ENCODE data around the gene STX12.

The STX12 gene

DNA sequence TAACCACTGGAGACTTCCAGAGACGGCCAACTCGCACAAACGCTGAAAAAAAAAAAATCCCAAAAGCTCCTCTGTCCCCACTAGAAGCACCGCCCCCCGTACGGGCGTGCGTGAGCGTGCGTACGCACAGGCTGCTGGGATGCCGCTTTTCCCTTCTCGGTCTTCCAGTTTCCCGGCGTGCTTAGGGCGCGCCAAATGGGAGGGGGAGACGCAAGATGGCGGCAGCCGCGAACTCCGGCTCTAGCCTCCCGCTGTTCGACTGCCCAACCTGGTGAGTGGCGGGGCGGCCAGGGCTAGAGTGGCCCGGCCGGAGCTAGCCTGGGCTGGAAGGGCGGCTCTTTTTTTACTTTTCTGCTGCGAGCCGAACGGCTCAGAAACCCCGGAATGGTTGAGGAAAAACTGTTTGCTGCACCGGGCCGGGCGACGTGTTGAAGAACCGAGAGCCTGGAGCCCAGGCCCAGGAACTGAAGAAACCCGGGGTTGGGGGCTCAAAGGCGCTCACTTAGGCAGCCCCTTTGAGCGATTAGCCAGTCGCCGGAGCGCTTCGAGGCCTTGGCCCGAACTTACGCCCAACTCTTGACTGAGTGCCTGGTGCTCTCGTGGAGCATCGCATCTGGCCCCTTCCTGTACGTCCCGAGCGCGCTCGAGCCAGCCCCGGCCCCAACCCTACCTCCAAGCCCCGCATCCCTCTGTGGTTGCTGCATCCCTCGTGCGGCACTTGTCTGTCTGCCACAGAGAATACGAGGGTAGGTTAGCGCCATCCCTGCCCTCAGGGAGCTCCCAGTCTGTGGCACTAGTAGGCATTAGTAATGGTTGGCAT, 57.8 kb downstream of the STX12 start, which contains the start of gene PPP1R8:
TSS of gene PPP1R8 (plus strand) at position 162 of the 820 bp plus-strand sequence. CDS start at position 216, 54 bp downstream.
- TF ChIP-seq, protein P1, sequence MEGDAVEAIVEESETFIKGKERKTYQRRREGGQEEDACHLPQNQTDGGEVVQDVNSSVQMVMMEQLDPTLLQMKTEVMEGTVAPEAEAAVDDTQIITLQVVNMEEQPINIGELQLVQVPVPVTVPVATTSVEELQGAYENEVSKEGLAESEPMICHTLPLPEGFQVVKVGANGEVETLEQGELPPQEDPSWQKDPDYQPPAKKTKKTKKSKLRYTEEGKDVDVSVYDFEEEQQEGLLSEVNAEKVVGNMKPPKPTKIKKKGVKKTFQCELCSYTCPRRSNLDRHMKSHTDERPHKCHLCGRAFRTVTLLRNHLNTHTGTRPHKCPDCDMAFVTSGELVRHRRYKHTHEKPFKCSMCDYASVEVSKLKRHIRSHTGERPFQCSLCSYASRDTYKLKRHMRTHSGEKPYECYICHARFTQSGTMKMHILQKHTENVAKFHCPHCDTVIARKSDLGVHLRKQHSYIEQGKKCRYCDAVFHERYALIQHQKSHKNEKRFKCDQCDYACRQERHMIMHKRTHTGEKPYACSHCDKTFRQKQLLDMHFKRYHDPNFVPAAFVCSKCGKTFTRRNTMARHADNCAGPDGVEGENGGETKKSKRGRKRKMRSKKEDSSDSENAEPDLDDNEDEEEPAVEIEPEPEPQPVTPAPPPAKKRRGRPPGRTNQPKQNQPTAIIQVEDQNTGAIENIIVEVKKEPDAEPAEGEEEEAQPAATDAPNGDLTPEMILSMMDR (conservative IDR thresholded peaks at IDR 0.05; ENCODE audit: low read depth, low read length) = no peak
- peak; percentile 97 for DNase-seq (ENCODE audit: low read depth)
- peak within 1 kb of the TSS; percentile 88 for H3K4me3 ChIP-seq (ENCODE audit: low read depth, low read length)

DNA sequence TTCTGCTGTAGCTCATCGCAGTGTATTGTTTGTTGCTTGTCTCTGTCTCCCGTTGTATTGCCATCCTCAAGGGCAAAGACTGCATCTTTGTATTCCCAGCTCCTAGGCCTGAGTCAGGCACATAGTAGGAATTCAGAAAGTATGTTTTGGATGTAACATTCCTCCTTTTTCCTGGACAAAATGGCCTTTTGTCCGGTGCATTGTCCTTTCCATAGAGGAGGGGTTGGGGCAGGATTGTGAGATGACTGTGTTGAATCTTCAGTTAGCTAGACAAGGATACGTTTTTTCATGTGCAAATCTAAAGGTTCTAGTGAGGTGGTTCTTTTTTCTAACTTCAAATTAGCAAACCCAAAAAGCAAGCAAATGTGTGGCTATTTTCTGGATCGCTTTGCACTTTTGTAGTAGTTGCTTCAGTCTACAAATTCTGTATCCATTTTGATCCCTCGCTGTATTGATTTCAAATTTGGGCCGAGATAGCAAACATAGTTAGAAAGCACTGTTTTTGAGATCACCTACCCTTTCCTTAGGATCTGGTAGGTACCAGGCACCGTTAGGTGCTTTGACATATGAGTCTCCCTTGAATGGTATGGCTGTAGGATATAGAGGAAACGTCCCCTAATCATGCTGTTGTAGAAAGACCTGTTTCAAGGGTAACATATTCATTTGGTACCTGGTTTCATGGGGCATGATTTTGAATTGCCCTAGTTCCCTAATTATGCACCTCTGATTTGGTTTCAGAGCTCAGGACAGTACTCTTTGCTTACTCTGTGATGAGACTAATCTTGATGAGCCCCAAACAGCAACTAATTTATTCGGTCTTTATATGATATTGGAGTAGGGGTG, 58.8 kb downstream of the STX12 start:
- DNase-seq (ENCODE audit: low read depth) = peak; percentile 15
- H3K4me3 ChIP-seq (ENCODE audit: low read depth, low read length) = peak overlapping the region; percentile 88
- TF ChIP-seq, protein P1 (conservative IDR thresholded peaks at IDR 0.05; ENCODE audit: low read depth, low read length) = no peak

DNA sequence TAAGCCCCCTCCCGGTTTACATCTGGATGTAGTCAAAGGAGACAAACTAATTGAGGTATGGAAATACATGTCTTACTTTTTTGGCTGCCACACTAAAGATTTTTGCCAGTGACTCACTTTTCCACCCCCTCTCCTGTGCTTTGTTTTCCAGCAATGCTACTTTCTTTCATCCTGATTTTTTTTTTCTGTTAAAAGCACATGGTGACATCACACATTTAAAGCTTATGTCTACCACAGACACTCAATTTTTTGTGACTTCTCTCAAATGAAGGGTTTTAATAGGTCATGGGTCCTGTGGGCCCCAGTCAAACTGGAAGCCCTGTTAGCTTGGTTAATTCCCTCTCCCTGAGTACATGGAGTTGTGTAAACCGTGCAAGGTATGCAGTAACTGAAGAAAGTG, 59.7 kb downstream of the STX12 start:
- no peak overlapping the region for H3K4me3 ChIP-seq (ENCODE audit: low read depth, low read length)
- peak; percentile 41 for DNase-seq (ENCODE audit: low read depth)

DNA sequence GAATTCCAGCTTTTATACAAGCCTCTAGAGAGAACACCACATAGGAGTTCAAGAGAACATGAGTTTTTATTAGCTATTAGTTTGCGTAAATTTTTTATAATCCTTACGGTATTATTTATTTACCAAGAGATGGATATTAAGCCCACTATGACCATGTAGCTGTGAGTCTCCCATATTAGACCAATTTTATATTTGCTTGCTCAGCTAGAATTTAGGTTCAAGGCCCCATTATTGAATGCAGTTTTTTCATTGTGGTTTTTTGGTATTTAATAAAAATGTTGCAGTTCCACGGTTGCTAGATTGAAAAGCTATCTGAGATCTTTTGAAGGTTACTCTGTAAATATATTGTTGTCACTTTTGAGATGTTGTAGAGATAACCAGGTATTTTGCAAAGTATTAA, 60.5 kb downstream of the STX12 start:
- TF ChIP-seq, protein P1 (conservative IDR thresholded peaks at IDR 0.05; ENCODE audit: low read depth, low read length) = no peak
- DNase-seq (ENCODE audit: low read depth) = no peak
- no peak overlapping the region for H3K4me3 ChIP-seq (ENCODE audit: low read depth, low read length)

More for the DNA sequence above, 59.7 kb downstream of the STX12 start:
- TF ChIP-seq, protein P1 (conservative IDR thresholded peaks at IDR 0.05; ENCODE audit: low read depth, low read length) = no peak

DNA sequence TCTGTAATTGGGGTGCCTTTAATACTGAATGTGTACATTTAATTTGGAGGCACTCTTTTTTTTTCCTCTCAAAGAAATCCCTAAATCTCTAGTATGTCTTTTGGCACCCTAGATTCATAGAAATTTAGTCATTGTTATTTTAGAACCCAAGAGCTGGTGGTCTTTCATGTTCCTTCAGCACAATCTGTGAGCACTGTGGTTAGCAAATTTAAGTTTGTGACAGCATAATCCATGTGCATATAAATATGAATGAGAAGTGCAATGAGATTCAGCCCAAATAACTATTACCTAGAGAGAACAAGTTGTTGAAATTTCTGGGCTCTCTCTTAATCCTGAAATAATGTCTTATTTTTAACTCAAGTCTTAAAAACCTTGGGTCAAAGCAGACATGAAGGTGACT, 62.0 kb downstream of the STX12 start:
- TF ChIP-seq, protein P1 (conservative IDR thresholded peaks at IDR 0.05; ENCODE audit: low read depth, low read length) = no peak
- no peak for DNase-seq (ENCODE audit: low read depth)
- H3K4me3 ChIP-seq (ENCODE audit: low read depth, low read length) = no peak overlapping the region

DNA sequence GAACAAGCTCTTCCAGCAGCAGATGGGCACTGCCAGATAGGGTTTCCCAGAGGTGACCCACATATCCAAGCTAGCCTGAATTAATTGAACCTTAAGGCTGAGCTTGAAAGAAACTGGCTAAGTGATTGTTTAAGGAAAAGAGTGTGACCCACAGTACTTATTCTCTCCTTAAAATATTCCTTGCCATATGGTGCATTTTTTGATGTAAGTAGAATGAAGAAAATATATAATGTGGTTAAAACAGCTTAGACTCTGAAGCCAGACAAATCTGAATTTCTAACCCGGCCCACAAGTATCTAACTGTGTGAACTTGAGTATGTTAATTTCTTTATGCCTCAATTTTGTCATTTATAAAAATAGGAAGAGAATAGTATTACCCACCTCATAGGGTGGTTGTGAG, 62.5 kb downstream of the STX12 start:
- no peak overlapping the region for H3K4me3 ChIP-seq (ENCODE audit: low read depth, low read length)
- no peak for DNase-seq (ENCODE audit: low read depth)
- TF ChIP-seq, protein P1 (conservative IDR thresholded peaks at IDR 0.05; ENCODE audit: low read depth, low read length) = no peak

Measured in choroid plexus epithelial cell (primary cell).